ENCODE results near the gene RBM23. TPM values are rescaled to one million over a fixed set of nuclear protein-coding genes. Genes with fewer than 3 reads are reported as not detected.
A peak's percentile ranks its signal among the peaks of the same experiment; 100 is the strongest.
"Not testable (repeated sequence)": the region's sequence is repeated elsewhere in the genome, so short reads cannot be mapped to it uniquely, and the experiment has no call there.

RBM23 gene
- total RNA-seq, 1 experiment from 2014 or later: 70.0 TPM

DNA sequence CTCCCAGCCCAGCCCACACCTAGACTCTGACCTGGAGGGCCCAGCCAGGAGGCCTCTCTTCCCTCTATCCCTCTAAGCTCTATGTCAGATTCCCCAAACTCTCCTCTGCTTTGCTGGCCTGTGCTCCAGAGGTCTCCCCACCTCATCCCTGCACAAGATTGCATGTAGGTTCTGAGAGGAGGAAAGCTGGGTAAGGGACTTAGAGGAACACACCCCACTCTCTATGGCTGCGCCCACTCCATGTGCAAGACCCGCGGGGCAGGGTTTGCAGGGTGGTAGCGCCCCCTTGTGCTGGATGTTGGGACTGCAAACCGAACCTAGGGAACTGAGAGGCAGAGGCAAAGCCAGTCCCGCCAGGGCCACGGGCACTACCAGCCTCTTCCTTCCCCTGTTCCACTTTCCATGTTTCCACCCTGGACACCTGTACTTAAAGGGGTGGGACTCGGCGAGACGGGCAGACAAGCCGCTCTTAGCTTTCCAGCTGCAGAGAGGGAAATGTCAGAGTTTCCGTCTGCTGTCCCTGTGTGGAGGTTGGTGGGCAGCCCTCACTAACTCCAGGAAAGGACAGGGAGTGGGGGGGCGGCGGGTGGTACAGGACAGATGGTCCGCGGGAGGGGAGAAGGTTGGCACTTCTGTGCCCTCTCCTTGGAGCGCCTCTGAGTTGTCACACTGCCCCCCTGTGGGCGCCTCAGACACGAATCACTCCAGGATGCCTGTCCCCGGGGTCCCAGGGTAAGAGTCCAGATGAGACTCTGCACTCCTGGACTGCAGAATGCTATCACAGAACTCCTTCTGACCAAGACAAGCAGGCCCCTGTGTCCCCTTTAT lies 65.8 kb downstream of the RBM23 start:
- no TSS peak for BruUV-seq (replicated peaks)
- intact Hi-C loops (cut with micrococcal nuclease; ENCODE audit: unreplicated experiment): loop anchor here (1.0 kb wide), 7 partner anchors 17 to 296 kb away; partner anchors contain the start of gene MMP14
- peaks cover 7% of the 10 kb centered on the region for H3K4me1 Mint-ChIP-seq (ENCODE audit: low read depth, unreplicated experiment)

DNA sequence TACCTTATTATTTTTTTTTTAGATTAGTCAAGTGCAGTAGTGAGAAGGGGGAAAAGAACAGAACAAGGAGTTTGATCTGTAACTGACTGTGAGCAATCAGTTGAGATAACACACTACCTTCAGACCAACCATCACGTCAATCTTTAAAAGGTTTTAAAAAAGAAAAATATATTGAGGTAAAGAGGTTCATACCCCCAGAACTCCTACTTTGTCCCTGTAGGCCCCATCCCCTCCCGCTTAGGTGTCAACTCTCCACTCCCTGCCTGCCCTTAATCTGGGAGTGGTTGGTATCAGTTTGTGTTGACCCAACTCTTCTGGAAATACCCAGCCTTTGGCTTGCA lies 66.4 kb downstream of the RBM23 start:
- H3K27me3 ChIP-seq (replicated peaks; ENCODE audit: control insufficient read depth, insufficient read depth, low read length): no peaks in the 10 kb centered on the region
- H3K4me1 Mint-ChIP-seq (ENCODE audit: low read depth, unreplicated experiment): peaks cover 7% of the 10 kb centered on the region
- peak overlapping the region; percentile 69 for H3K4me3 Mint-ChIP-seq (ENCODE audit: unreplicated experiment)
- no peaks in the 10 kb centered on the region for H3K9me3 Mint-ChIP-seq (ENCODE audit: unreplicated experiment)
- H3K36me3 Mint-ChIP-seq (ENCODE audit: insufficient read depth, unreplicated experiment): no peaks in the 10 kb centered on the region
- H3K4me1 ChIP-seq: peaks cover 25% of the 10 kb centered on the region
- no TSS peak for BruUV-seq (replicated peaks)
- intact Hi-C loops (cut with micrococcal nuclease; ENCODE audit: unreplicated experiment): no loop called here
- H3K27ac Mint-ChIP-seq (ENCODE audit: unreplicated experiment): peak overlapping the region; percentile 68
- no peak overlapping the region for H3K4me3 ChIP-seq (ENCODE audit: low read depth, low read length)
- no peaks in the 10 kb centered on the region for H3K27me3 Mint-ChIP-seq (ENCODE audit: insufficient read depth, unreplicated experiment)
- POLR2A ChIA-PET: interaction anchor here (2.6 kb wide), 1 partner anchor 30 kb away, joined by 14 read pairs; no protein-coding TSS in a partner anchor
- no peaks in the 10 kb centered on the region for H3K36me3 ChIP-seq (ENCODE audit: control insufficient read depth, insufficient read depth, low read length)
- TF ChIP-seq, protein P1, sequence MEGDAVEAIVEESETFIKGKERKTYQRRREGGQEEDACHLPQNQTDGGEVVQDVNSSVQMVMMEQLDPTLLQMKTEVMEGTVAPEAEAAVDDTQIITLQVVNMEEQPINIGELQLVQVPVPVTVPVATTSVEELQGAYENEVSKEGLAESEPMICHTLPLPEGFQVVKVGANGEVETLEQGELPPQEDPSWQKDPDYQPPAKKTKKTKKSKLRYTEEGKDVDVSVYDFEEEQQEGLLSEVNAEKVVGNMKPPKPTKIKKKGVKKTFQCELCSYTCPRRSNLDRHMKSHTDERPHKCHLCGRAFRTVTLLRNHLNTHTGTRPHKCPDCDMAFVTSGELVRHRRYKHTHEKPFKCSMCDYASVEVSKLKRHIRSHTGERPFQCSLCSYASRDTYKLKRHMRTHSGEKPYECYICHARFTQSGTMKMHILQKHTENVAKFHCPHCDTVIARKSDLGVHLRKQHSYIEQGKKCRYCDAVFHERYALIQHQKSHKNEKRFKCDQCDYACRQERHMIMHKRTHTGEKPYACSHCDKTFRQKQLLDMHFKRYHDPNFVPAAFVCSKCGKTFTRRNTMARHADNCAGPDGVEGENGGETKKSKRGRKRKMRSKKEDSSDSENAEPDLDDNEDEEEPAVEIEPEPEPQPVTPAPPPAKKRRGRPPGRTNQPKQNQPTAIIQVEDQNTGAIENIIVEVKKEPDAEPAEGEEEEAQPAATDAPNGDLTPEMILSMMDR (IDR thresholded peaks at IDR 0.05; ENCODE audit: insufficient read depth in 1 of 2, low read depth in 1 of 2, low read length in 1 of 2, severe bottlenecking in 1 of 2, unreplicated experiment in 1 of 2): no peak
- CTCF ChIA-PET: interaction anchor here (0.7 to 2.8 kb wide), 15 partner anchors 8 to 282 kb away, joined by 3 to 50 read pairs (median 4); partner anchors contain the start of genes MMP14, OXA1L and REM2
- no peak for DNase-seq
- no peaks in the 10 kb centered on the region for H3K9me3 ChIP-seq

More for the DNA sequence above, 65.8 kb downstream of the RBM23 start:
- no peaks in the 10 kb centered on the region for H3K27me3 Mint-ChIP-seq (ENCODE audit: insufficient read depth, unreplicated experiment)
- CTCF ChIA-PET: interaction anchor here (0.6 to 2.8 kb wide), 16 partner anchors 8 to 283 kb away, joined by 3 to 50 read pairs (median 4); partner anchors contain the start of genes MMP14, OXA1L and REM2
- peak overlapping the region; percentile 68 for H3K27ac Mint-ChIP-seq (ENCODE audit: unreplicated experiment)
- DNase-seq: peak; percentile 89 to 92
- no peaks in the 10 kb centered on the region for H3K36me3 Mint-ChIP-seq (ENCODE audit: insufficient read depth, unreplicated experiment)
- H3K4me3 Mint-ChIP-seq (ENCODE audit: unreplicated experiment): peak overlapping the region; percentile 69
- H3K36me3 ChIP-seq (ENCODE audit: control insufficient read depth, insufficient read depth, low read length): no peaks in the 10 kb centered on the region
- TF ChIP-seq, protein P1 (IDR thresholded peaks at IDR 0.05; ENCODE audit: insufficient read depth in 1 of 2, low read depth in 1 of 2, low read length in 1 of 2, severe bottlenecking in 1 of 2, unreplicated experiment in 1 of 2): peak; percentile 87 to 91
- peak overlapping the region; percentile 35 for H3K4me3 ChIP-seq (ENCODE audit: low read depth, low read length)
- peaks cover 25% of the 10 kb centered on the region for H3K4me1 ChIP-seq
- no peaks in the 10 kb centered on the region for H3K27me3 ChIP-seq (replicated peaks; ENCODE audit: control insufficient read depth, insufficient read depth, low read length)
- no peaks in the 10 kb centered on the region for H3K9me3 Mint-ChIP-seq (ENCODE audit: unreplicated experiment)
- no peaks in the 10 kb centered on the region for H3K9me3 ChIP-seq
- POLR2A ChIA-PET: interaction anchor here (0.7 to 2.6 kb wide), 2 partner anchors 31 to 264 kb away, joined by 4 to 14 read pairs; no protein-coding TSS in a partner anchor

DNA sequence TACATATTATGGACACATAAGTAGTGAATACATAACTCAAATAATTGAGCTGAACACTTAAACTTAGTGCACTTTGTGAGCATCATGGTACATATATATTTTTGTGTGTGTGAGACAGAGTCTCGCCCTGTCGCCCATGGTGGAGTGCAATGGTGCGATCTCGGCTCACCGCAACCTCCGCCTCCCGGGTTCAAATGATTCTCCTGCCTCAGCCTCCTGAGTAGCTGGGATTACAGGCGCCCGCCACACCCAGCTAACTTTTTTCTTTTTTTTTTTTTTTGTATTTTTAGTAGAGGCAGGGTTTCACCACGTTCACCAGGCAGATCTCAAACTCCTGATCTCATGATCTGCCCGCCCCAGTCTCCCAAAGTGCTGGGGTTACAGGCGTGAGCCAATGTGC lies 66.8 kb downstream of the RBM23 start:
- peaks cover 25% of the 10 kb centered on the region for H3K4me1 ChIP-seq
- DNase-seq; H3K4me3 ChIP-seq (ENCODE audit: low read depth, low read length); H3K36me3 Mint-ChIP-seq (ENCODE audit: insufficient read depth, unreplicated experiment); H3K27me3 Mint-ChIP-seq (ENCODE audit: insufficient read depth, unreplicated experiment); H3K4me1 Mint-ChIP-seq (ENCODE audit: low read depth, unreplicated experiment); BruUV-seq (replicated peaks); H3K9me3 ChIP-seq; intact Hi-C loops (cut with micrococcal nuclease; ENCODE audit: unreplicated experiment); H3K4me3 Mint-ChIP-seq (ENCODE audit: unreplicated experiment); H3K36me3 ChIP-seq (ENCODE audit: control insufficient read depth, insufficient read depth, low read length); H3K27me3 ChIP-seq (replicated peaks; ENCODE audit: control insufficient read depth, insufficient read depth, low read length); H3K27ac Mint-ChIP-seq (ENCODE audit: unreplicated experiment); H3K9me3 Mint-ChIP-seq (ENCODE audit: unreplicated experiment): not testable (repeated sequence)
- POLR2A ChIA-PET: interaction anchor here (2.6 kb wide), 1 partner anchor 30 kb away, joined by 14 read pairs; no protein-coding TSS in a partner anchor
- CTCF ChIA-PET: interaction anchor here (0.7 to 2.8 kb wide), 15 partner anchors 11 to 282 kb away, joined by 3 to 50 read pairs (median 4); partner anchors contain the start of genes MMP14, OXA1L and REM2

Measured in Caco-2 (cell line).